SK-N-MC (cell line): ENCODE results near the gene TM2D1.
"Not testable (repeated sequence)": the region's sequence is repeated elsewhere in the genome, so short reads cannot be mapped to it uniquely, and the experiment has no call there.

Experiments used
- DNase-seq: peaks from one replicate; pipeline ENCODE4 v3.0.0-alpha.2; 2011; ENCODE audit warnings: low read depth, low spot score
- H3K27ac ChIP-seq: fragments of 200-600 bp; sonication (generic); 2 replicates; pipeline ENCODE4 v1.5.1; 2016; ENCODE audit warnings: mixed run types
- H3K36me3 ChIP-seq: fragments of 200-600 bp; sonication (generic); 2 replicates; pipeline ENCODE4 v1.6.1; 2017; ENCODE audit warnings: antibody characterized with exemption, low read length, mixed read lengths; ENCODE audit not compliant: insufficient read depth
- H3K4me3 ChIP-seq: fragments of 200-600 bp; sonication (generic); 2 replicates; pipeline ENCODE4 v1.5.1; 2016
- H3K9ac ChIP-seq: fragments of 200-600 bp; sonication (generic); 2 replicates; pipeline ENCODE4 v1.8.0; 2017; ENCODE audit warnings: mixed run types, mixed read lengths; ENCODE audit not compliant: insufficient read length
- H3K9me3 ChIP-seq: fragments of 200-600 bp; sonication (generic); 2 replicates; pipeline ENCODE4 v1.6.1; 2017; ENCODE audit warnings: low read depth, mild to moderate bottlenecking, antibody characterized with exemption, low read length, moderate library complexity, mixed read lengths
- EZH2 ChIP-seq: fragments of 200-600 bp; sonication (generic); IDR thresholded peaks from one replicate; pipeline ENCODE4 v1.6.1; 2017; ENCODE audit warnings: antibody characterized with exemption
- FOXP2 ChIP-seq: optimal IDR thresholded peaks from 2 replicates; pipeline ENCODE3; 2011; ENCODE audit warnings: mild to moderate bottlenecking, moderate library complexity; ENCODE audit not compliant: insufficient read depth; ENCODE audit errors: extremely low read length, control extremely low read depth
- POLR2AphosphoS5 ChIP-seq: IDR thresholded peaks from 2 replicates; pipeline ENCODE4 v1.6.1; 2012; ENCODE audit warnings: mild to moderate bottlenecking, low read depth, low read length, borderline replicate concordance

Gene TM2D1

DNA sequence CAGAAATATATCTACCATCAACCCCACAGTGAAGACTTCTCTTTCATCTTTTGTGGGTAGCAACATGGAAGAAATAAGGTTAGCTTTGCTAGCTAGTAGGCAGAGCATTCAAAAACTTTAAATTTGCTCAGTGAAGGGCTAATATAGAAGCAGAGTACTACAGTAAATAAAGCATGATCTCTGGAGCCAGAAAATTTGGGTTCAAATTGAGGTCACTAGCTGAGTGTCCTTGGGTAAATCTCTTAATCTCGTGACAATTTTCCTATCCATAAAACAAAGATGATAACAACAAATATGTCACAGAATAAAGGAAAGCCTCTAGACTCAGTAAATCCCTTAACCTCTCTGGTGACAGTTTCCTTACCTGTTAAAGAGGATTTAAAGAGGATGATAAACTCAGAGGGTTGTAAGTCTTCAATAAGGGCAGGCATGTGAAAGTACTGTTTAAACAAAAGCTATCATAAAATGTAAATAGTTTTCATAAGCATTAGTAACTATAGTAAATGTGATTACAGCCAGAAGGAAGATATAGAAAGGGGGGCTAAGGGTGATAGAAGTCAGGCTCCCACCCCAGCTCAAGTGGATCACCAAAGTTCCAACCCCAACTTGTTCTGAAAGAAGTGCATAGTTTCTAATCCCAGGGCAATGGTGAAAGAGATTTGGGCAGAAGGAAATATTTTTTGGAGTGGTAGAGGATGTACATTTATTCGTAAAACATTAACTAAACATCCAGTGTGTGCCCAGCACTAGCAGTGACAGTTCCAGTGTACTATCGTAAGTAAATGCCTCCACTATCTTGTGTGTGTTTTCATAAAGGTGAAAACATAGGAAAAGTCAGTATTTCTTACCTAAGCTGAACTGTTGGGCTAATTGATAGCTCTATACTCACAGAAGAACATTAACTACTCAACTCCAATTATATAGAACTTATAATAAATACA is 24.8 kb downstream of the TM2D1 start:
- peaks cover 56% of the 10 kb centered on the region for H3K36me3 ChIP-seq
- no peaks in the 10 kb centered on the region for H3K9me3 ChIP-seq
- H3K4me3 ChIP-seq = no peak overlapping the region
- H3K27ac ChIP-seq = no peak overlapping the region
- DNase-seq = no peak
- no peak overlapping the region for H3K9ac ChIP-seq
- no peak for TF ChIP-seq FOXP2
- TF ChIP-seq POLR2AphosphoS5 = no peak
- no peak for TF ChIP-seq EZH2

DNA sequence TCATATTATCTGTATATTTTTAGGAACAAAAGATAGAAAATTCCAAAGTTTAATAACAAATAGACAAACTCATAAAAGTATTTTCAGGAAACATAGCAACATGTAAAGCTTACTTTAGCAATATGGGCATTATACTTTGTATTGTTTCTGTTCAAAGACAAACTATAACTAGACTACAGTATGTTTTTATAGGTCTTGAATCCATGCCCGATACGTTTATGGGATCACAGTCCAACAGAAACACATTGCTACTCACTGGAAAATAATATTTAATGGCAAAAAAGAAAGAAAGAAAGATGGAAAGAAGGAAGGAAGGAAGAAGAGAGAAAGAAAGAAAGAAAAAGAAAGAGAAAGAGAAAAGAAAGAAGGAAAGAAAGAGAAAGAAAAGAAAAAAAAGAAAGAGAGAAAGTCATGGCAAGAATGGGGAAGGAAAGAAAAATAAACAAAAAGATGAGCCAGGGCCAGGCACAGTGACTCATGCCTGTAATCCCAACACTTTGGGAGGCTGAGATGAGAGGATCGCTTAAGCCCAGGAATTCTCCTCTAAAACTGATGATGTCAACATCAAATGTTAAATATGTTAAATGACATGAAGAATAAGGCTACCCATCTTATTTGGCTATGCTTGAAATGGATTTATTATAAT is 32.7 kb downstream of the TM2D1 start:
- no peak for DNase-seq
- TF ChIP-seq EZH2 (no peak), FOXP2 (no peak), POLR2AphosphoS5 (no peak)
- H3K27ac ChIP-seq = peak overlapping the region; percentile 35; the same call in 1 of the 2 replicates
- no peaks in the 10 kb centered on the region for H3K9me3 ChIP-seq
- no peak overlapping the region for H3K4me3 ChIP-seq
- no peak overlapping the region for H3K9ac ChIP-seq
- H3K36me3 ChIP-seq = peaks cover 22% of the 10 kb centered on the region

DNA sequence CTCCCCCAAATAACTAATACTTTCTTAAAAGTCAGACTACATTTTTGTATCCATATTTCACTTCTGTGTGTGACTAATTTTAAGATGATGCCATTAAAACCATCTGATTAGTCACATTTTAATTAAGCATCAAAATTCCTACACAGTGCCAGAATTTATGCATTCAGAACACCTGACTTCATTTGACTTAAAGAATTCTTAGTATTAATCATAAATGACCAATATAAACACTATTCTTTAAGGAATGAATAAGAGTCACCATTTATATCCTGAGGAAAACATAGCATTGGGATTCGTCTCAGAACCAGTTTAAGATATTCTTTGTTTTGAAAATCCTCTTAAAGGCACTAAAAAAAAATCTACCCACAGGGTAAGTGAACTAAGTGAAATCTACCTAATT is 37.0 kb downstream of the TM2D1 start:
- Histone ChIP-seq H3K27ac (no peak overlapping the region), H3K9ac (no peak overlapping the region), H3K4me3 (no peak overlapping the region), H3K9me3 (no peaks in the 10 kb centered on the region), H3K36me3 (peaks cover 23% of the 10 kb centered on the region)
- TF ChIP-seq FOXP2 (no peak), POLR2AphosphoS5 (no peak), EZH2 (no peak)
- no peak for DNase-seq

DNA sequence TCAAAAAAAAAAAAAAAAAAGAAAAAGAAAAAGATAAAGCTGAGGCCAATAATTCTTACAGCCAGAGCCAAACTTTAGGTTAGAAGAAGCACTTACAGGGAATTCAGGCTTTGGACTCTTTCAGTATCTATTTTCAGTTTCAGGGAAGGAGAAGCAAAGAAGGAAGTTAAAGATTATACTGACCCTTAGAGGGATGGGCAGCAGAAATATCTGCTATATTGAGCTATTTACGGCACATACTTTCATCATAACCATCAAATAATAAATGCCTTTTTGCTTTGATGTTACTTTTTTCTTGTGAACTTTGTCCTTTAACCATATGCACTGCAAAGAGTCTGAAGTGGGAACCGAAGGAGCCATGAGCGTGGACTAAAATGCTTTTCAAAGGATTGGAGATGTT is 42.0 kb downstream of the TM2D1 start:
- Histone ChIP-seq H3K9me3 (no peaks in the 10 kb centered on the region), H3K36me3 (peaks cover 29% of the 10 kb centered on the region), H3K27ac (no peak overlapping the region), H3K4me3 (no peak overlapping the region), H3K9ac (no peak overlapping the region)
- TF ChIP-seq EZH2 (no peak), POLR2AphosphoS5 (no peak), FOXP2 (no peak)
- no peak for DNase-seq

DNA sequence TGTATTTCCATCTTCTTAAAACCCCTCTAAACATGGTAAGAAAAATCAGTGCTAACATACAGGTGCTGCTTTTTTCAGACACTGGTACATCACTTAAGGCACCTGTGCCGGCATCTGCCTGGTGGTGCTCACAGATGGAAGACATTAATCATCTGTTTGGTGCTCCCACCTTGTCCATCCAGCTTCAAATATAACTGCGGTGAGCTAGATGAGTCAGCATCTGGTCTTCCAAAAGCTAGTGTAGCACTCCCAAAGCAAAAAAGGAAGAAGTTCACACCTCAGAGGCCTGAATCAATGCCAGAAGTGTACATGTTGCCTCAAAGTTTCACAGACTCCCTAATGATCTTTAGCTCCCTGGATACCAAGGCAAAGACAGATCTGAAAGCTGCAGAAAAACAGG is 44.4 kb downstream of the TM2D1 start:
- TF ChIP-seq EZH2 (no peak), POLR2AphosphoS5 (no peak), FOXP2 (no peak)
- peaks cover 25% of the 10 kb centered on the region for H3K36me3 ChIP-seq
- no peaks in the 10 kb centered on the region for H3K9me3 ChIP-seq
- H3K4me3 ChIP-seq = no peak overlapping the region
- no peak overlapping the region; the same call in 1 of the 2 replicates for H3K27ac ChIP-seq
- no peak for DNase-seq
- H3K9ac ChIP-seq = no peak overlapping the region

DNA sequence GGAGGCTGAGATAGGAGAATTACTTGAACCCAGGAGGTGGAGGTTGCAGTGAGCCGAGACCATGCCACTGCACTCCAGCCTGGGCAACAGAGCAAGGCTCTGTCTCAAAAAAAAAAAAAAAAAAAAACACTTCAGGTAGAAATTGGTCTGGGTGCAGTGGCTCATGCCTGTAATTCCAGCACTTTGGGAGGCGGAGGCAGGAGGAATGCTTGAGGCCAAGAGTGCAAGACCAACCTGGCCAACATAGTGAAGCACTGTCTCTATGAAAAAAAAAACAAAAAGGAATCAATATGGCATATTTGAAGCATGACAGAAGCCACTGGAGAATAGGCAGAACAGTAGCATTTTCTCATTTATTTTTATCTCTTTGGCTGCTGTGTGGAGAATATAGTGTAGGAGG is 48.1 kb downstream of the TM2D1 start:
- not testable (repeated sequence) for H3K4me3 ChIP-seq, H3K9ac ChIP-seq, H3K27ac ChIP-seq, H3K36me3 ChIP-seq, DNase-seq, H3K9me3 ChIP-seq

DNA sequence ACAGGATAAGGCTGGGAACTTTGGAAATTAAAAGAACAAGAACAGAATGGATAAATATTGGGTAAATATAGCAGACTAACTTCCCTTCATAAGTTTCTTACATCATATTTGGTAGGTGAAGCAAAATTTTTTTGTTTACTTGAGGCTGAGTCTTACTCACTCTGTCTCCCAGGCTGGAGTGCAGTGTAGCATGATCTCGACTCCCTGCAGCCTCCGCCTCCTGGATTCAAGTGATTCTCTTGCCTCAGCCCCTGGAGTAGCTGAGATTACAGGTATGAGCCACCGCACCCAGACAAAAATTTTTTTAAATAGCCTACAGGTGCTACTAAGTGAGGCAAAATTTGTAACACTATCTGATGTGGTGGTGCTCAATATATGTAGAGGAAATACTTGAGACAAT is 50.7 kb downstream of the TM2D1 start:
- no peak overlapping the region for H3K27ac ChIP-seq
- no peaks in the 10 kb centered on the region for H3K9me3 ChIP-seq
- H3K9ac ChIP-seq = no peak overlapping the region
- H3K36me3 ChIP-seq = no peaks in the 10 kb centered on the region; the same call in 1 of the 2 replicates
- no peak for DNase-seq
- no peak overlapping the region for H3K4me3 ChIP-seq
- no peak for TF ChIP-seq EZH2
- TF ChIP-seq POLR2AphosphoS5 = no peak
- no peak for TF ChIP-seq FOXP2

DNA sequence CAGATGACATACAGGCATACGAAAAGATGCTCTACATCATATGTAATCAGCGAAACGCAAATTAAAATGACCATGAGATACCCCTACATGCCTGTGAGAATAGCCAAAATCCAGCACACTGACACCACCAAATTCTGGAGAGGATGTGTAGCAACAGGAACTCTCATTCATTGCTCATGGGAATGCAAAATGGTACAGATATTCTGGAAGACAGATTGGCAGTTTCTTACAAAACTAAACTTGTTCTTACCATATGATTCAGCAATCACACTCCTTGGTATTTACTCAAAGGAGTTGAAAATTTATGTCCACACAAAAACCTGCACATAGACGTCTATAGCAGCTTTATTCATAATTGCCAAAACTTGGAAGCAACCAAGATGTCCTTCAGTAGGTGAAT is 52.6 kb downstream of the TM2D1 start:
- no peak for DNase-seq
- no peaks in the 10 kb centered on the region for H3K36me3 ChIP-seq
- H3K9ac ChIP-seq = no peak overlapping the region
- no peak overlapping the region for H3K4me3 ChIP-seq
- no peak overlapping the region for H3K27ac ChIP-seq
- H3K9me3 ChIP-seq = no peaks in the 10 kb centered on the region
- TF ChIP-seq FOXP2 (no peak), EZH2 (no peak), POLR2AphosphoS5 (no peak)
